Measurements from ENCODE around the gene CAMSAP2.
"Not testable (repeated sequence)": the region's sequence is repeated elsewhere in the genome, so short reads cannot be mapped to it uniquely, and the experiment has no call there.

The CAMSAP2 gene

GRCh38 chr1:200739702-200740570 lies 1.2 kb downstream of the CAMSAP2 start:
- no peak for DNase-seq

GRCh38 chr1:200740571-200741208 lies 2.0 kb downstream of the CAMSAP2 start:
- no peak for DNase-seq

GRCh38 chr1:200741551-200742207 lies 3.0 kb downstream of the CAMSAP2 start:
- no peak for DNase-seq

GRCh38 chr1:200744143-200744542 lies 5.5 kb downstream of the CAMSAP2 start:
- DNase-seq, result no peak

GRCh38 chr1:200749090-200749489 lies 10.4 kb downstream of the CAMSAP2 start:
- no peak for DNase-seq

GRCh38 chr1:200750749-200751148 lies 12.1 kb downstream of the CAMSAP2 start:
- not testable (repeated sequence) for DNase-seq

GRCh38 chr1:200751717-200752116 lies 13.0 kb downstream of the CAMSAP2 start:
- no peak for DNase-seq

GRCh38 chr1:200753650-200754198 lies 15.0 kb downstream of the CAMSAP2 start:
- DNase-seq, result no peak

- DNase-seq, result no peak
Observed at GRCh38 chr1:200755456-200755855, 16.8 kb downstream of the CAMSAP2 start.

GRCh38 chr1:200762089-200762488 lies 23.4 kb downstream of the CAMSAP2 start:
- no peak for DNase-seq

GRCh38 chr1:200767321-200767720 lies 28.6 kb downstream of the CAMSAP2 start:
- no peak for DNase-seq

GRCh38 chr1:200771625-200772555 lies 33.2 kb downstream of the CAMSAP2 start:
- DNase-seq, result no peak

- DNase-seq, result no peak
Observed at GRCh38 chr1:200774311-200774710, 35.6 kb downstream of the CAMSAP2 start.

GRCh38 chr1:200774735-200775444 lies 36.2 kb downstream of the CAMSAP2 start:
- DNase-seq, result no peak

GRCh38 chr1:200775850-200776249 lies 37.2 kb downstream of the CAMSAP2 start:
- no peak for DNase-seq

- DNase-seq, result no peak
Observed at GRCh38 chr1:200776949-200777348, 38.3 kb downstream of the CAMSAP2 start.

GRCh38 chr1:200778766-200779165 lies 40.1 kb downstream of the CAMSAP2 start:
- DNase-seq, result no peak

GRCh38 chr1:200779326-200779725 lies 40.6 kb downstream of the CAMSAP2 start:
- no peak for DNase-seq

GRCh38 chr1:200780545-200781369 lies 42.1 kb downstream of the CAMSAP2 start:
- no peak for DNase-seq

GRCh38 chr1:200783926-200784325 lies 45.2 kb downstream of the CAMSAP2 start:
- DNase-seq, result no peak

- DNase-seq, result no peak
Observed at GRCh38 chr1:200784576-200784975, 45.9 kb downstream of the CAMSAP2 start.
